HG03439 (cell line): ENCODE data around the gene PCDH8.

Experiments used
- ATAC-seq: cut with Tn5 transposase; IDR thresholded peaks from one replicate; pipeline ENCODE4 v1.9.1; 2021; ENCODE audit warnings: mild to moderate bottlenecking, moderate library complexity; ENCODE audit not compliant: unreplicated experiment

PCDH8 gene, protein sequence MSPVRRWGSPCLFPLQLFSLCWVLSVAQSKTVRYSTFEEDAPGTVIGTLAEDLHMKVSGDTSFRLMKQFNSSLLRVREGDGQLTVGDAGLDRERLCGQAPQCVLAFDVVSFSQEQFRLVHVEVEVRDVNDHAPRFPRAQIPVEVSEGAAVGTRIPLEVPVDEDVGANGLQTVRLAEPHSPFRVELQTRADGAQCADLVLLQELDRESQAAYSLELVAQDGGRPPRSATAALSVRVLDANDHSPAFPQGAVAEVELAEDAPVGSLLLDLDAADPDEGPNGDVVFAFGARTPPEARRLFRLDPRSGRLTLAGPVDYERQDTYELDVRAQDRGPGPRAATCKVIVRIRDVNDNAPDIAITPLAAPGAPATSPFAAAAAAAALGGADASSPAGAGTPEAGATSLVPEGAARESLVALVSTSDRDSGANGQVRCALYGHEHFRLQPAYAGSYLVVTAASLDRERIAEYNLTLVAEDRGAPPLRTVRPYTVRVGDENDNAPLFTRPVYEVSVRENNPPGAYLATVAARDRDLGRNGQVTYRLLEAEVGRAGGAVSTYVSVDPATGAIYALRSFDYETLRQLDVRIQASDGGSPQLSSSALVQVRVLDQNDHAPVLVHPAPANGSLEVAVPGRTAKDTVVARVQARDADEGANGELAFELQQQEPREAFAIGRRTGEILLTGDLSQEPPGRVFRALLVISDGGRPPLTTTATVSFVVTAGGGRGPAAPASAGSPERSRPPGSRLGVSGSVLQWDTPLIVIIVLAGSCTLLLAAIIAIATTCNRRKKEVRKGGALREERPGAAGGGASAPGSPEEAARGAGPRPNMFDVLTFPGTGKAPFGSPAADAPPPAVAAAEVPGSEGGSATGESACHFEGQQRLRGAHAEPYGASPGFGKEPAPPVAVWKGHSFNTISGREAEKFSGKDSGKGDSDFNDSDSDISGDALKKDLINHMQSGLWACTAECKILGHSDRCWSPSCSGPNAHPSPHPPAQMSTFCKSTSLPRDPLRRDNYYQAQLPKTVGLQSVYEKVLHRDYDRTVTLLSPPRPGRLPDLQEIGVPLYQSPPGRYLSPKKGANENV

DNA sequence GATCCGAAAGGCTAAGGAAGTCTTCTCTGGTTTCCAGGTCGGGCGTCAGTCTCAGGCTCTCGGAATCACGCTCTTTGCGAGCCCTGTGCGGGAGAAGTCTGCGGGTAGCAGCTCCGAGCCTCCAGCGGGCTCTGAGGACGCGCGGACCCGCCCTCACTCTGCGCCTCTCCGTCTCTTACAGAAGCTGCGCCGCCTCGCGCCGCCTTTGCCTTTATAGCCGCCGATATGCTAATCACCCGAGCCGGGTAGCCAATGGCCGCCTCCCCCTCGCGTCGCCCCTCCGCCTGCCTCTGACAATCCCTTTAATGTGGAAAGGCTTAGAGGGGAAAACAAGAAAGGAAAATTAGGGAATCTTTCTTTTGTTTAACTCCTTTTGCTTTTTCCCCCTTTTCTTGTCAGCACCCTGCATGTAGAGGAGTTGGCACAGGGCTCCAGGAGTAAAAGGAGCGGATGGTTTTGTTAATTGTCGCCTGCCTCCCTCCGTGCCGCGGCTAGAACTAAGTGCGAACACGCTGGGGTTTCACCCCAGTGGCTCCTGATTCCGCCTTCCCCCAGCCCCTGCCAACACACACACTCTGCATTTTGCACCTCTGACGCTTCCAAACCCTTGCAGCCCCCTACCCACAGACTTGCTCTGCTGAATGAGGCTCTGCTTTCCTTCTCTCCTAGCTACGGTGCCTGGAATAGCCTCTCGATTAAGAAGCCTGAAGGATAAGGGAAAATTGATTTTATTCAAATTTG is at the start of gene PCDH8:
Gene PCDH8 (minus strand): TSS at position 186 of the 741 bp plus-strand sequence. CDS start 204 bp downstream, outside the sequence.
- no peak for ATAC-seq

DNA sequence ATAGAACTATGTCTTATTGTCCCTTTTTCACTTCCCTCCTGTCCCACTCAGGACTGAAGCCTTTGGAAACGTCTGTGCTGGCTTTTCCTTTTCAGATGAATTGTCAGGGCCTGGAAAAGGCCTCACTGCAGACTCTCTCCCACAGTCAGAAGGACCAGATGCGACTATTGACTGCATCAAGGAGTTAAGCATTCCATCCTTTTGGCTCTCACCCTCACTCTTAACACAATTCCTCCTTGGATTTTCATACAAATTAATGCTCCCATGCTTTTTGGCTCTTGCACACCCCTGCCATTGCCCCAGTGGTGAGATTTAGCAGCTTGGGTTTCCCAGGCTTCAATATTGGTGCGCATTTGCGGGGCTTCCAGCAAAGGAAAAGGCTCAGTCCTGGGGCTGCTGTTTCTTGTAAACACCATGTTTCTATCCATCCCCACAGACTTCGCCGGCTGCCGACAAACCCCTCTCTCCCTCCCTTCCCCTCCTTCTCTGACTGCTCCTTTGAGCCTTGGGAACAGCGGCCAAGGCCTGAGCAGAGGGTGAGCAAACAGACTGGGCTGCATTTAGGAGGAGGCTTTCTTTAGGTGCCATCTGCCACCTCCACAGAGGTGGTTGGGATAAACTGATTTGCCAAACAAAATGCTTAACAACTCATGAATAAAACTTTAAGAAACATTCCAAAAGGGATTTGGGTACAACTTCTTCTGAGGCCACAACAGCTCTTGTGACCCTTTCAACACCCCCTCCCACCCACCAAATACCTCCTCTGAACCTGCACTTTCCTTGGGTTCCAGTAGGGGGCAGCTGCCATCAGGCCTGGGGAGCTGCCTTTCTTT is 48.6 kb upstream of the PCDH8 start:
- peak; percentile 55 for ATAC-seq

DNA sequence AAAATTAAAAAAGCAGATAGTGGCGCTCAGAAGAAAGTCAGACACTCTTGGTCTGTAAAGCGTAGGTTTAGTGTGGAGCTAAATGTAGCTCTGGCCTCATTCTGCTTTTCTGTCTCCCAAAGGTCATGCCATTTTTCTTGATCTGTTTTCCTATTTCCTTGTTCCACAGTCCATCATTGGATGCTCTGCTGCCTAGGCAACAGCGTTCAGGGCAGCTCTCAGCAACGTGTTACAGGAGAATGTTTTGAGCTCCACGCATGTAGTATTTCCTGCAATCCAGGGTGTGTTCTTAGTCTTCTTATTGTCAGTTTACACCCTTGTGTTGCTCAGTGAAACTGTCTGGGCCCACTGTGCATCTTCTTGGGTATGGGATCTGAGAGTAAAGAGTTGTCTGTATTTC is 46.0 kb upstream of the PCDH8 start:
- ATAC-seq = no peak

DNA sequence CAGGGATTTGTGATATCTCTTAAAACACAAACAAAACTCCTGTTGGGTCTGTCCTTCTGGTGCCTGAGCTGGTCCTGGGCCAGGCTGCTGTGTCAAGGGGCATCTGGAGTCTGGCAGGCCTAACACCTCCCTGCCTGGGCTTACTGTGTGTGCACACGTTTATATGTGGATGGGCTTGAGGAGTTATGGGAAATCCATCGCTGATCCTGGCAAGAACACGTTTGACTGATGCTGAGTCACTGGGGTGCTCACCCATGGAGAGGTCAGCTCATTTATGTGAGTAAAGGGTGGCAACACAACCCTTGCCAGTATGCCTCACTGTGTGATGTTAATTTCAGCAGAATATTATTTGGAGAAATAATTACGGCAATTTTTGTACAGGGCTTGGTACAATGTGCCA is 44.5 kb upstream of the PCDH8 start:
- no peak for ATAC-seq

DNA sequence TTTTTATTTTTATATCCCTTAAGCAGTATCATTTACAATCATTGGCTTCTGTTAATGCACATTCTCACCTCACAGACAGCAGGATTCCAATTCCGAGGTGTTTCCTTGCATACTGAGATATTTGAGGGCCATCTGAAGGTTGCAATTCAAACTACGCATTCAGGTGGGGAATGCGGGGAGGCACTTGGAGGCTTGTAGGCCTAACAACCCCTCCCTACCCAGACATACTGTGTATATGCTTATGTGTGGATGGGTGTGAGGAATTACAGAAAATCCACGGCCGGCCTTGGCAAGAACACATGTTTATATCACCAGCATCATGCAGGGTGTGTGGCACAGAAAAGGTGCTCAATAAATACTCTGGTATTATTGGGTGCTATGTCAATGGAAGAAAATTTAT is 43.3 kb upstream of the PCDH8 start:
- no peak for ATAC-seq

DNA sequence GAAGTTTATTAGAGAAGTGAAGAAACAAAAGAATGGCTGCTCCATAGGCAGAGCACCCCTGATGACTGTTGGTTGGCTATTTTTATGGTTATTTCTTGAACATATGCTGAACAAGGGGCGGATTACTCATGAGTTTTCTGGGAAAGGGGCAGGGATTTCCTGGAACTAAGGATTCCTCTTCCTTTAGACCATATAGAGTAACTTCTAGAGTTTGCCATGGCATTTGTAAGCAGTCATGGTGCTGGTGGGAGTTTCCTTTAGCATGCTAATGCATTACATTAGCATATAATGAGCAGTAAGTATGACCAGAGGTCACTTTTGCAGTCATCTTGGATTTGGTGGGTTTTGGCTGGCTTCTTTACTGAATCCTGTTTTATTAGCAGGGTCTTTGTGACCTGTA is 38.7 kb upstream of the PCDH8 start:
- no peak for ATAC-seq

DNA sequence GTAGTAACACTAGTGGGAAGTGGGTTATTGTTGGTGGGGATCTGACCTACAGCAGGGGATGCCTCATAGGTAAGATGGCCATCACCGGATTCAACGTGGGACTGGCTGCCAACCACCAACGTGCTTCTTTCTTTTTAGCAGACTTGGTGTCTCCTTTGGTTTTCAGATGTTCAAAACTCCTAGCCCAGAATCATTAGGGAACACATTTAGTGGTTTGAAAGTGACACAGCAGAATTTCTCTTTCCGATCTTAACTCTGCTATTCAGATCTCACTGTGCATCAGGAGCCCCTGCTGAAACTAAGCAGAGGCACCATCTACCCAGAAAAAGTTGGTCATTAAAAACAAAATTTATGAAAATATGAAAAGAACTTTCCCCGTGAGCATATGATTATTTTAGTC is 36.7 kb upstream of the PCDH8 start:
- ATAC-seq = no peak

DNA sequence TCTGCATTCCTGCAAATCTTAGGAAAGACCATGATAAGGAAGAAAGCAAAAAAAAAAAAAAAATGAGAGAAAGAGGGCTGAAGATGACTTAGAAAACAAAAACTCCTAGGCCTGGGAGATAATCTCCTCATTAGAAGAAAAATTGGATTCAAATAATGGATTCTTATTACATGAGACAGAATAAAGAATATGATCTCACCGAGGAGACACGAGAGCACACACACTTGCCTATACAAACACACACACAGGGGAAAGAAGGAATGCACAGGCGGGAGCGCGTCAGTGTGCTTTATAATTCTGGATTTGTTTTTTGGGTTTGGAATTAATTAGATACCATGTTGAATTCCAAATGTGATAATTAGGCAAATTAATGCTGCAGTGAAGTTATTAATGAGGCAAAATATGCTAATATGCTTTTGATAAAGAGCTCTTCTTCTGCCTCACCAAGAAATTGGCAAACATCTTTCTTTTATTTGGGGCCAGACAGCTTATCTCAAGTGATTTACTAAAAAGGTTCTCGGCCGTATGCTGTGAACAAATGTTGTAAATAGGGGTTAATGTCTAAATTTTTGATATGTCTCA is 36.1 kb upstream of the PCDH8 start:
- no peak for ATAC-seq

DNA sequence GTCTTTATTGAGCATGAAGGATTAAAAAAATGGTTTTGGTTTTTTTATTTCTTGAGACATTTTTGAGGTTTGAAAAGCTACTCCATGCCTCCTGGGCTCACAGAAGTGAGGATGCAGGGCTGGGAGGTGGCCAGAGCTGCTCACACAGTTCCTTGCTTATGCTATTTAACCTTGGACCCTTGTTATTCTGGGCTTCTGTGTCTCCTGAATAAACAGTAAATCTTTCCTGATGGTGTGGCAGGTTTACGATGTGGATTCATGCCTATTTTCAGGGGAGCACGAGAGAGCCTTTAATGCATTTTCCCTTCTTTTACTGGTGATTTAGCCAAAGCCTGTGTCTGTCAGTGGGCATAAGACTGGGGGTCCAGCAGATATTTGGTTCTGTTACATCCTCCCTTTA is 34.3 kb upstream of the PCDH8 start:
- ATAC-seq = no peak

DNA sequence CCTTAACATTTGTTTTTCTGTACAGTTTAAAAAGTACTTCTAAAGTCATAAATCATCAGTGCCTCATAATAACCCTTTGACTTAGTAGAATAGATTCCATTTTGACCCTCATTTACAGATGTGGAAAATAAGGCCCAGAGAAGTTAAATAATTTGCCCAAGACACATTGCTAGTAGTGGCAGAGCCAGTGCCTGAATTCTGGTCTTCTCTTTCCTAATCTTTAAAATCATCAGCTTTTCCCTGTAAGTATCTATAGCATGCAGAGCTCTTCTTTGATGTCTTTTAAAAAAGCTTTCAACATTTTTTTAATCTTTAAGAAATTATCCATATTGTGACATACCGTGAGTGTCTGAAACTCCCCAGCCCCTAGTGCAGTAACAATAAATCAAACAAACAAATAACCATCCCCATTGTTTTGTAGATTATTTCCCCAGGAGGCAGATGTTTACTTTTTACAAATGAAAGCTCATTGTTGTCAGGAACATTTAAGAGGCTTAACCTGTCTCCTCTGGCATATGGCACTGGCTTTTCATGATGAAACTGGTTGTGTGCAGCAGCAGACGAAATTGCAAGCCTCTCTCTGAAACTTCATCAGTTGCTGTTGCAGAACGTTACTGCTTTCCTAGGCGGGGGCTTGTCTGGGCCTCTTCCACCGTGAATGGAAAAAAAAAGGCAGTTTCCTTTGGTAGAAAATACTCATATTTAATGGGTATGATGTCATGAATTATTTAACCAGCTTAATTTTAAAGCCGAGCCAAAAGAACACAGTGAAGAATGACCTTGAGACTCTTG is 31.7 kb upstream of the PCDH8 start:
- no peak for ATAC-seq

DNA sequence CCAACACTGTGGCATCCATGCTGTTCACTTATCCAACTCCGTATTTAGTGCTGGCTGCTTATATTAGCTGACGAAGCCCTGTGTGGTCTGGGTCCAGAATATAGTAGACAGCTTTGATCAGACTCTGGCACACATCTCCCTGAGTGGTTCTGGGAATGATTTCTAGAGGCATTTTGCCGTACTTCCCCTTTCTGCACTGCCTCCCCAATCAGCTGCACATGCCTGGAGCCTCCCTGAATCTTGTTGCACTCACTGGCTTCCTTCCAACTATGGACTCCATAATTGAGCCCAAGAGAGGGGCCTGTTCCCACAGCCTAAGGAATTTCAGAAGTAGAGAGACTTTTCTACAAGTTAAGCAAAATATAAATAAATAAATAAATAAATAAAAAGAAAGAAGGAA is 30.4 kb upstream of the PCDH8 start:
- ATAC-seq = no peak

DNA sequence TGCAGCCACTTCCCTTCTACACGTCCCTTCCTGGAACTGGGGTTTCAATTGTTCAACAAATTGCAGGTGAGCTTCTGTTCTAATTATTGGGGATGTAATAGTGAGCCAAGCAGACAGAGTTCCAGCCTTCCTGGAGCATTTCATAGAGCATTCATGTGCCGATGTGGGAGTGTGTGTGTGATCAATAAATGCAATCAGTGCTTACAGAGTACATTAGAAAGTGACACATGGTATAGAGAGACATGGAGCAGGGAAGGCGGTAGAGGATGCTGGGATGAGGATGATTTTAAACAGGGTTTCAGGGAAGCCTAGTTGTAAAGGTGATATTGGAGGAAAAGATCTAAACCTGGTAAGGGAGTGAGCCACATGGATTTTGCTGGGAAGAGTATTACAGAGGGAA is 21.7 kb upstream of the PCDH8 start:
- no peak for ATAC-seq

DNA sequence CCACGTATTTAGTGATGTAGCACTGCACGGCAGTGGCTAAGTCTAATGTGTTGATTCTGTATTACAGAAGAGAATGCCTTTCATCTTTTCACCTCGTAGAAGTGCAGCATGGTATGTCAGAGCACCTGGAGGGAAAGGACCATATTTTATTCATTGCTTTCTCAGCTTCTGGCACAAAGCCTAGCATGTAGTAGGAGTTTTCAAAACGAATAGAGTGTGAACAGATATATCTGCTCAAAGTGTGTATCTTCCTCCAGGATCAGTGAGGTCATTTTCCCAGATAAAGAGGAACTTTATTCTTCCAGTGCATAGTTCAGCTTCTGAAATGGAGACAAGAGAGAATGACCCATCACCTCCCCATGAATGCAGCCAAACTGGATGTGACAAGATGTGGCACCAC is 21.2 kb upstream of the PCDH8 start:
- ATAC-seq = no peak

DNA sequence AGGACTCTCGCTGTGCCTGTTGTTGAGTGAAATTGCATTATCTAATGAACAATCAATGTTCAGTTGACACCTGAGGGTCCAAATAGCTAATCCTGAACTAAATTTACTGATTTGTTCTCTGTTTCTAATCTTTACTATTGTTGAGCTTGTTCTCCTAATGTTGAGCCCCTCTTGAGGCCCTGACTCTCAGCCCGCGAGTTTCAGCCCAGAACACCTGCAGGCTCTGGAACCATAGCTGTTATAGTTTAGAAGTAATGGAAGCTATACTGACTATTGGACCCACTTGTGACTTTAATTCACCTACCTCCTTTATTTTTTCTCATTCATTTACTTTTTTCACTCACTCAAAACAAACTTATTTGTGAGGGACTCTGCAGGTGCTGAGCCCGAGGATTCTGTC is 20.6 kb upstream of the PCDH8 start:
- ATAC-seq = no peak

DNA sequence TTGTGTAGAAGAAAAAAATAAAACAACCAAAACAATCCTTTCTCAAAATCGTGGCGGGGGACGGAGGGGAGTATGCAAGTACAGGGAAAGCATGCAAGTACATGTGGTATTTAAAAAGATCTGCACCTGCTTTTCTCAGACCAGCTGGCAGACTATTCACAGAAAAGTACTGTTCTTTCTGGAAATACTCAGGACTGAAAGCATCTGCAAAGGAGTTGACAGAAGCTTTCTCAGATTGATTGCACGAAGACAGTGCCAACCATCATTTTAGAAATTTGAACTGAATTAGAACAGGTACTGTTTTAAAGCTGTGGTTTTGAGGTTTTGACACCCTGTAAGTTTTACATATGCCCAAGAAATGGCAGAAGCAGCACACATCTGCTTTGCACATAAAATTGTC is 19.8 kb upstream of the PCDH8 start:
- peak; percentile 81 for ATAC-seq

DNA sequence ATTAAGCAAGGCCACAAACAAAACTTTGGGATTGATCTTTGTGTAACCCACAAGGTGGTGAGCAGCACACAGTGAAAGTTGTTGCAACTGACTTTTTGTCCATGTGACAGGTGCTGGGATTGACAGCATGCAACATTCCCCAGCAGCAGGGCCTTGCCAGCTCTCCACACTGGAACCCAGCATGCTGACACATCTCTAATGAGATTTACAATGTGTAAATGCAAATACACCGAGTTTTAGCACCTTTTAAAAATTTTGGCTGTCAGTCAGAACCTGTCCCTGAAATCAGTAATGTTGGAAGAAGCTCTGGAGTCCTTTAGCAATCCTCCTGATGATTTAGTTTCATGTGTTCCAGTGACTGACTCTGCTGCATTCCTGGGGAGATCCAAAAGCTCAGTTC is 16.5 kb upstream of the PCDH8 start:
- ATAC-seq = no peak

DNA sequence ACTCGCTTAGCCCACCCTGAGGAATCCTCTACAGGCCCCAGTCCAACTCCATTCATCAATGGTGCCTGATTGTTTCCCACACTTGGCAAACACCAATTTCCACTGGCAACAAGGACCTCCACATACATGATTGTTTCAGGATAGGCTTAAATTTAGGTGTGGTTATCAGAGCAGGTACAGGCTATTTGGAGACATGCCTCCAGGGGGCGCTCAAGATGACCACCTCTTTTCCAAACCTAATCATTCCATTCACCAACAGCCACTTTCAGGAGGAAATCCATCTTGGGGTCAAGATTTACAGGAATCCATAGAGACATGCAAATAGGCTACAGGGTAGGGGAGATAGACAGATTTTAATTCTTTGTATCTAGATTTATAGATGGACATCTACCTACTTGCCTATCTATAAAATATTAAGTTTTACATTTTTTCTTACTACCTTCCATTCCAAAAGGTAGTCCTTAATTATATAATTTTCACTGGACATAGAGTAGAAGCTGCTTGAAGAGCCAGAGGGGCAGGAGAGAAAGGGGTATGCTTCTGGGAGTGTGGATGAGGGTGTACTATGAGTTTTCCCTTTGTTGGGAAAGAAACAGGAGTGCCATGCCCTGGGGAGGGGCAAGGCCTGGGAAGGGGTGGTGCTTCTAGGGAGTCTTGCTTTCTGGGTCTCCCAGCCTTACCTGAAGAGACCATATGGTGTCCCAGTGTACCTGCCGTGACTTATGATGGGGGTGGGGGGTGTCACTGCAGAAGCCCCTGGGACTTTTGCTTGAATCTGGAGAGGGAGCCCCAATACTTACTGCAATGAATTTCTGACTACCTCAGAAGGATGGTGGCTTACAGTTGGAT is 14.1 kb upstream of the PCDH8 start:
- no peak for ATAC-seq

DNA sequence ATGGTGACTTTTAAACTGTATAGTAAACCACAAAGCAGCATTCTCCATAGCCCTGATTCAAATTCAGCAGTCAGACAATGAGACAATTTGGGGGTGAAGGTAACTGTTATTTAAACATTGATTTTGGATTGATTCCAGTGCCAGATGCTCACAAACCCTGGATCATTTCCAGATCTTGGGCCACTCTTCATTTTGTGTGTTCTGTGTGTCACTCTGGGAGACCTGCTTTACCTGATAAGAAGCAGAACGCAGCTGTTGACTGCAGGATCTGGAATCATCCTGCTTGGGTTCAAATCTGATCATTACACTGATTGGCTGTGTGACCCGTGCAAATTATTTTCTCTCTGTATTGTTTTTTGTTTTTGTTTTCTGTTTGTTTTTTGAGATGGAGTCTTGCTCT is 4.0 kb upstream of the PCDH8 start:
- ATAC-seq = no peak
